Hepatocyte (in vitro differentiated cells): ENCODE measurements around the gene C1QL3.

Experiments
- EZH2 ChIP-seq: fragments of 200-600 bp; sonication (generic); IDR thresholded peaks from 2 replicates; pipeline ENCODE4 v1.6.1; 2016; ENCODE audit warnings: antibody characterized with exemption, mild to moderate bottlenecking, borderline replicate concordance
- TF ChIP-seq, protein P1 (sequence below): fragments of 200-600 bp; sonication (generic); IDR thresholded peaks from 2 replicates; pipeline ENCODE4 v1.5.1; 2016; ENCODE audit warnings: antibody characterized with exemption, mild to moderate bottlenecking; ENCODE audit not compliant: poor library complexity

DNA sequence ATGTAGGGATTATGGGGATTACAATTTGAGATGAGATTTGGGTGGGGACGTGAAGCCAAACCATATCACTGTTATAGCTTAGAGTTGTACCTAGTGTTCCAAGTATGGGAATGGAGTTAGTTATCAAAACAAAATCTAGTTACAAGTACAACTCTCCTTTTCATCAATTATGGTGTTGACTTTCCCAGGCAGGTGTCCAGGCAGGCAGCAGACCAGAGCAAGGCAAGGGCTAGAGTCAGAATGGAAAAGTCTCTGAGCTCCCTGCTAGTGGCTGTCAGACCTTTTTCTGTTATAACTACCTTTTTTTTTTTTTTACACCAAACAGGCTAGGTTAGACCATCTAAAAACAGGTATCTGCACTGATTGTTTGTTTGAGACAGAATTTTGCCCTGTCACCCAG is 55.7 kb downstream of the C1QL3 start:
- TF ChIP-seq, protein P1, sequence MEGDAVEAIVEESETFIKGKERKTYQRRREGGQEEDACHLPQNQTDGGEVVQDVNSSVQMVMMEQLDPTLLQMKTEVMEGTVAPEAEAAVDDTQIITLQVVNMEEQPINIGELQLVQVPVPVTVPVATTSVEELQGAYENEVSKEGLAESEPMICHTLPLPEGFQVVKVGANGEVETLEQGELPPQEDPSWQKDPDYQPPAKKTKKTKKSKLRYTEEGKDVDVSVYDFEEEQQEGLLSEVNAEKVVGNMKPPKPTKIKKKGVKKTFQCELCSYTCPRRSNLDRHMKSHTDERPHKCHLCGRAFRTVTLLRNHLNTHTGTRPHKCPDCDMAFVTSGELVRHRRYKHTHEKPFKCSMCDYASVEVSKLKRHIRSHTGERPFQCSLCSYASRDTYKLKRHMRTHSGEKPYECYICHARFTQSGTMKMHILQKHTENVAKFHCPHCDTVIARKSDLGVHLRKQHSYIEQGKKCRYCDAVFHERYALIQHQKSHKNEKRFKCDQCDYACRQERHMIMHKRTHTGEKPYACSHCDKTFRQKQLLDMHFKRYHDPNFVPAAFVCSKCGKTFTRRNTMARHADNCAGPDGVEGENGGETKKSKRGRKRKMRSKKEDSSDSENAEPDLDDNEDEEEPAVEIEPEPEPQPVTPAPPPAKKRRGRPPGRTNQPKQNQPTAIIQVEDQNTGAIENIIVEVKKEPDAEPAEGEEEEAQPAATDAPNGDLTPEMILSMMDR, result no peak
- TF ChIP-seq EZH2, result no peak
